NK-92 treated with Interleukin-12 subunit alpha and Interleukin-12 subunit beta, amount 100 ng/mL, for 24 hours (cell line): ENCODE data around the gene SPDYE1.

Experiments
- DNase-seq: peaks from one replicate; lab custom pipeline; 2025; lab: John Stamatoyannopoulos, UW

SPDYE1 gene

GRCh38 chr7:44044315-44045225 is 46.9 kb downstream of the SPDYE1 start, which contains the start of gene DBNL:
DBNL (plus strand) TSS chr7:44044702; CDS start chr7:44044738, 36 bp downstream.
- peak; percentile 79 for DNase-seq

- DNase-seq = no peak
These were observed 47.7 kb downstream of the SPDYE1 start for GRCh38 chr7:44045226-44046014.

- no peak for DNase-seq
These were observed 48.8 kb downstream of the SPDYE1 start for GRCh38 chr7:44046321-44047061.

- no peak for DNase-seq
These were observed 50.5 kb downstream of the SPDYE1 start for GRCh38 chr7:44048031-44048795.

- DNase-seq = no peak
These were observed 52.6 kb downstream of the SPDYE1 start for GRCh38 chr7:44050121-44050914.

GRCh38 chr7:44050915-44051560 is 53.3 kb downstream of the SPDYE1 start:
- no peak for DNase-seq

- DNase-seq = no peak
These were observed 54.0 kb downstream of the SPDYE1 start for GRCh38 chr7:44051611-44052220.

GRCh38 chr7:44052771-44053365 is 55.2 kb downstream of the SPDYE1 start:
- no peak for DNase-seq

- DNase-seq = no peak
These were observed 59.0 kb downstream of the SPDYE1 start for GRCh38 chr7:44056681-44057080.

GRCh38 chr7:44057181-44057848 is 59.6 kb downstream of the SPDYE1 start:
- DNase-seq = no peak

GRCh38 chr7:44057849-44058758 is 60.4 kb downstream of the SPDYE1 start:
- no peak for DNase-seq

- no peak for DNase-seq
These were observed 61.1 kb downstream of the SPDYE1 start for GRCh38 chr7:44058759-44059218.

GRCh38 chr7:44059219-44060090 is 61.8 kb downstream of the SPDYE1 start:
- no peak for DNase-seq
